ENCODE results near the gene MED26. TPM values are rescaled to one million over a fixed set of nuclear protein-coding genes. Genes with fewer than 3 reads are reported as not detected.

Gene MED26
- total RNA-seq, 1 donor from 2014 or later, result 15.0 TPM

GRCh38 chr19:16668176-16668575 is 40.2 kb upstream of the MED26 start:
- Histone ChIP-seq H3K4me2 (ENCODE audit: low read length) (no peak overlapping the region), H3K9ac (ENCODE audit: low read length) (no peak overlapping the region), H4K20me1 (ENCODE audit: insufficient read depth, low read length) (no peaks in the 10 kb centered on the region), H3K9me3 (ENCODE audit: insufficient read depth, low read depth, low read length) (no peaks in the 10 kb centered on the region), H3K4me1 (ENCODE audit: insufficient read depth, low read length) (no peaks in the 10 kb centered on the region), H3K27ac (ENCODE audit: low read depth, low read length) (no peak overlapping the region), H2AFZ (ENCODE audit: low read depth, low read length) (no peak overlapping the region), H3K27me3 (ENCODE audit: insufficient read depth, low read length) (no peaks in the 10 kb centered on the region), H3K79me2 (ENCODE audit: insufficient read depth, low read length) (no peaks in the 10 kb centered on the region), H3K36me3 (ENCODE audit: insufficient read depth, low read length) (no peaks in the 10 kb centered on the region), H3K4me3 (ENCODE audit: insufficient read depth, low read depth, low read length) (no peak overlapping the region)
- Mint-ChIP-seq H3K27ac (ENCODE audit: unreplicated experiment) (no peak overlapping the region), H3K9me3 (ENCODE audit: unreplicated experiment) (no peaks in the 10 kb centered on the region), H3K4me1 (ENCODE audit: low read depth, unreplicated experiment) (no peaks in the 10 kb centered on the region), H3K27me3 (ENCODE audit: low read depth, unreplicated experiment) (no peaks in the 10 kb centered on the region), H3K4me3 (ENCODE audit: unreplicated experiment) (no peak overlapping the region), H3K36me3 (ENCODE audit: low read depth, unreplicated experiment) (no peaks in the 10 kb centered on the region)
- FAIRE-seq (no peak), DNase-seq (ENCODE audit: low read depth) (no peak)
- TF ChIP-seq CTCF (IDR thresholded peaks at IDR 0.05; ENCODE audit: insufficient read depth, low read depth, low read length), result no peak
- no peak for TF ChIP-seq EZH2 (IDR thresholded peaks at IDR 0.05; ENCODE audit: insufficient read depth, low read length)

GRCh38 chr19:16661480-16662034 is 33.6 kb upstream of the MED26 start:
- peak overlapping the region; percentile 81 for H3K4me3 Mint-ChIP-seq (ENCODE audit: unreplicated experiment)
- TF ChIP-seq EZH2 (IDR thresholded peaks at IDR 0.05; ENCODE audit: insufficient read depth, low read length) (no peak), CTCF (IDR thresholded peaks at IDR 0.05; ENCODE audit: insufficient read depth, low read depth, low read length) (no peak)
- H3K36me3 Mint-ChIP-seq (ENCODE audit: low read depth, unreplicated experiment), result peaks cover 8% of the 10 kb centered on the region
- peaks cover 17% of the 10 kb centered on the region for H3K4me1 ChIP-seq (ENCODE audit: insufficient read depth, low read length)
- H4K20me1 ChIP-seq (ENCODE audit: insufficient read depth, low read length), result peaks cover 31% of the 10 kb centered on the region
- FAIRE-seq, result no peak
- no peaks in the 10 kb centered on the region for H3K9me3 ChIP-seq (ENCODE audit: insufficient read depth, low read depth, low read length)
- H3K36me3 ChIP-seq (ENCODE audit: insufficient read depth, low read length), result peaks cover 10% of the 10 kb centered on the region
- H3K27ac ChIP-seq (ENCODE audit: low read depth, low read length), result no peak overlapping the region
- no peaks in the 10 kb centered on the region for H3K9me3 Mint-ChIP-seq (ENCODE audit: unreplicated experiment)
- H2AFZ ChIP-seq (ENCODE audit: low read depth, low read length), result peak overlapping the region; percentile 75
- no peaks in the 10 kb centered on the region for H3K27me3 Mint-ChIP-seq (ENCODE audit: low read depth, unreplicated experiment)
- peak overlapping the region; percentile 100 for H3K4me2 ChIP-seq (ENCODE audit: low read length)
- H3K9ac ChIP-seq (ENCODE audit: low read length), result peak overlapping the region; percentile 43
- no peaks in the 10 kb centered on the region for H3K27me3 ChIP-seq (ENCODE audit: insufficient read depth, low read length)
- peak overlapping the region; percentile 62 for H3K27ac Mint-ChIP-seq (ENCODE audit: unreplicated experiment)
- H3K4me3 ChIP-seq (ENCODE audit: insufficient read depth, low read depth, low read length), result peak overlapping the region; percentile 82
- H3K4me1 Mint-ChIP-seq (ENCODE audit: low read depth, unreplicated experiment), result peaks cover 8% of the 10 kb centered on the region
- DNase-seq (ENCODE audit: low read depth), result no peak
- peaks cover 30% of the 10 kb centered on the region for H3K79me2 ChIP-seq (ENCODE audit: insufficient read depth, low read length)

GRCh38 chr19:16660763-16661479 is 32.9 kb upstream of the MED26 start, which contains the start of gene TMEM38A:
TSS of gene TMEM38A (plus strand) at chr19:16661139. CDS start at chr19:16661218, 79 bp downstream.
- H3K36me3 ChIP-seq (ENCODE audit: insufficient read depth, low read length), result peaks cover 10% of the 10 kb centered on the region
- no peaks in the 10 kb centered on the region for H3K9me3 Mint-ChIP-seq (ENCODE audit: unreplicated experiment)
- peak within 1 kb of the TSS; percentile 89 for H3K27ac ChIP-seq (ENCODE audit: low read depth, low read length)
- peak within 1 kb of the TSS; percentile 100 for H3K4me2 ChIP-seq (ENCODE audit: low read length)
- peak within 1 kb of the TSS; percentile 82 for H3K4me3 ChIP-seq (ENCODE audit: insufficient read depth, low read depth, low read length)
- H3K27me3 Mint-ChIP-seq (ENCODE audit: low read depth, unreplicated experiment), result no peaks in the 10 kb centered on the region
- peaks cover 35% of the 10 kb centered on the region for H3K79me2 ChIP-seq (ENCODE audit: insufficient read depth, low read length)
- H3K27me3 ChIP-seq (ENCODE audit: insufficient read depth, low read length), result no peaks in the 10 kb centered on the region
- H4K20me1 ChIP-seq (ENCODE audit: insufficient read depth, low read length), result peaks cover 37% of the 10 kb centered on the region
- no peaks in the 10 kb centered on the region for H3K9me3 ChIP-seq (ENCODE audit: insufficient read depth, low read depth, low read length)
- FAIRE-seq (no peak), DNase-seq (ENCODE audit: low read depth) (no peak)
- no peak for TF ChIP-seq CTCF (IDR thresholded peaks at IDR 0.05; ENCODE audit: insufficient read depth, low read depth, low read length)
- no peak for TF ChIP-seq EZH2 (IDR thresholded peaks at IDR 0.05; ENCODE audit: insufficient read depth, low read length)
- peak within 1 kb of the TSS; percentile 96 for H3K4me3 Mint-ChIP-seq (ENCODE audit: unreplicated experiment)
- H3K27ac Mint-ChIP-seq (ENCODE audit: unreplicated experiment), result peak within 1 kb of the TSS; percentile 94
- H3K4me1 Mint-ChIP-seq (ENCODE audit: low read depth, unreplicated experiment), result peaks cover 8% of the 10 kb centered on the region
- H3K36me3 Mint-ChIP-seq (ENCODE audit: low read depth, unreplicated experiment), result peaks cover 8% of the 10 kb centered on the region
- peak within 1 kb of the TSS; percentile 89 for H3K9ac ChIP-seq (ENCODE audit: low read length)
- peak within 1 kb of the TSS; percentile 98 for H2AFZ ChIP-seq (ENCODE audit: low read depth, low read length)
- H3K4me1 ChIP-seq (ENCODE audit: insufficient read depth, low read length), result peaks cover 17% of the 10 kb centered on the region
